GM21390 (cell line): ENCODE data around the gene RUSC1.
A peak's percentile ranks its signal among the peaks of the same experiment; 100 is the strongest.
"Not testable (repeated sequence)": the region's sequence is repeated elsewhere in the genome, so short reads cannot be mapped to it uniquely, and the experiment has no call there.

Experiments used
- ATAC-seq: cut with Tn5 transposase; IDR thresholded peaks from one replicate; pipeline ENCODE4 v1.9.1; 2021; ENCODE audit not compliant: unreplicated experiment

RUSC1 gene

GRCh38 chr1:155320661-155321617 lies at the start of gene RUSC1:
TSS of gene RUSC1 (plus strand) at chr1:155320894. CDS start at chr1:155321774, 880 bp downstream.
- no peak for ATAC-seq

GRCh38 chr1:155272466-155273342 lies 48.0 kb upstream of the RUSC1 start:
- peak; percentile 27 for ATAC-seq

- peak; percentile 75 for ATAC-seq
These were observed 47.1 kb upstream of the RUSC1 start, which contains the start of gene CLK2 for GRCh38 chr1:155273343-155274245. TSS of gene CLK2 (minus strand) at chr1:155273504. CDS start at chr1:155270977, 2,527 bp downstream.

- ATAC-seq: peak; percentile 65
These were observed 43.4 kb upstream of the RUSC1 start, which contains the start of gene HCN3 for GRCh38 chr1:155277070-155277901. TSS of gene HCN3 (plus strand) at chr1:155277463. CDS start at chr1:155277591, 128 bp downstream.

DNA sequence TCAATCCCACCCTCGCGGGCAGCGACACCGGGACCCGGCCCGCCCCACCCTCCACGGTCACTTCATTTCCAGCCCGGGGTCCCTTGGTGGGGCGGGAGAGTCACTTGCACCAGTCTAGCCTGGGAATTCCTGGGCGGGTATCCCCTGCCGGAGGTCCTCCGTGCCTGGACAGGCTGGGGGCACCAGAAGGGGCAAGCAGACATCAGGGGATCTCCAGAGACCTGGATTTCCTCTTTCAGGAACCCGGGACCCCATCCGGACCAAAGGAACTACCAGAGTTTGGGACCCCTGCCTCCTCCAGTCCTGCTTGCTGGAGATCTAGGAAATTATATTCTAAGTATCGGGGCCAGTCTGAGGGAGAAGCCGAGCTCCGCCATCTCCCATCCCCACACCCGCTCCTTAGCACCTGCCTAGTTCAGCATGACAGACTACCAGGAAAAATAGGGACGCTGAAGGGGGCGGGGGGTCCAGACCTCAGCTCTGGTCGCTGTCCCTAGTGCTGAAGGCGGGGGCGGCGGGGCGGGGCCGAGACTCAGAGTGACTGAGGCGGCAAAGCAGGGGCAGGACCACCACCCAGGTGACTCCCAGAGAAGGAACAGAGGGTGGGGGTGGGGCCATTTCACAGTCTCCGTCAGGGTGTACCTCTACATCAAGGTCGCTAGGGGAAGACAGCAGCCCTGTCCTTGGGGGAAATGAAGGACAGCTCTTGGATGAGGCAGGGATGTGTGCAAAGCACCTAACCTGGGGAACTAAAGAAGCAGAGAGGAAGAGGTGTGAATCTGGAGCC lies 42.6 kb upstream of the RUSC1 start:
- no peak for ATAC-seq

DNA sequence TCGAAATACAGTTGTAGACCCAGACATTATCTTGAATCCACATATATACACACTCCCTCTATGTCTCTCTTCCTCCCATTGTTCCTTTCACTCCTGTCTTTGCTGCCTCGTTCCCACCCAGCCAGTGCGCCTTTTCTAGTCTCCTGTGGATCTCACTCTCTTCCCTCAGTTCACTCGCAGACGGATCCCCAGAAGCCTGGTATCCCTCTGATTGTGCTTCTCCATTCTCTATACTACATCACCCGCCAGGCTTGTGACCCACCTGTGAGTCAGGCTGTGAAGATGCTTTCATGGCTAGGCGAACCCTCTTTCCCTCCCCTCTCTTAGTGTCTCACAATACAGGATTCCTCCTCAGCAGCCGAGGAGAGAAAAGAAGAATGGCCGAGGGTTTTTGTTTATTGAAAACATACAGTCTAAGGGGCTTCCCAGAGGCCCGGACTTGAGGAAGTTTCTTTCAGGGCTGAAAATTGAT lies 42.0 kb upstream of the RUSC1 start:
- ATAC-seq: no peak

GRCh38 chr1:155279268-155279667 lies 41.4 kb upstream of the RUSC1 start:
- ATAC-seq: no peak

- no peak for ATAC-seq
These were observed 38.1 kb upstream of the RUSC1 start for GRCh38 chr1:155282488-155283091.

DNA sequence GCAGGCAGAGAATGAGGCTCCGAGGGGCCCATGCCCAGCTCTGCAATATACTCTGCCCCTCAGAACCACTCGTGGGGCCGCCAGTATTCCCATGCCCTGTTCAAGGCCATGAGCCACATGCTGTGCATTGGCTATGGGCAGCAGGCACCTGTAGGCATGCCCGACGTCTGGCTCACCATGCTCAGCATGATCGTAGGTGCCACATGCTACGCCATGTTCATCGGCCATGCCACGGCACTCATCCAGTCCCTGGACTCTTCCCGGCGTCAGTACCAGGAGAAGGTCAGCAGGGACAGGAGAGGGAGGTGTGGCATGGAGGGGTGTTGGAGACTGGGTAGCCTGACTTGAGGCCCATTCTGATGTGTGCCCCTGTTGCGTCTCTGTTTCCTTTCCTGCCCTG lies 36.2 kb upstream of the RUSC1 start:
- no peak for ATAC-seq

DNA sequence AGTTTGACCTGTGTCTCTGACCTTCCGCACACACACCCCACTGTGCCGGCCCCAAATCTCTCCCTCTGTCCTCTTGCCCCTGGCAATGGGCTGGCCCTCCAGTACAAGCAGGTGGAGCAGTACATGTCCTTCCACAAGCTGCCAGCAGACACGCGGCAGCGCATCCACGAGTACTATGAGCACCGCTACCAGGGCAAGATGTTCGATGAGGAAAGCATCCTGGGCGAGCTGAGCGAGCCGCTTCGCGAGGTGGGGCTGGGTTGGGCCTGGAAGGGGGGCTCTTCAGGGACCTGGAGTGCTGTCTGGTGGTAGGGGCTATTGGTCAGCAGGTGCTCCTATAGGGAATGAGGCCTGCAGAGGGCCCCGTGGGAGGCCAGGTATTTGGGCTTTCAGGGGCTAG lies 35.6 kb upstream of the RUSC1 start:
- ATAC-seq: no peak

DNA sequence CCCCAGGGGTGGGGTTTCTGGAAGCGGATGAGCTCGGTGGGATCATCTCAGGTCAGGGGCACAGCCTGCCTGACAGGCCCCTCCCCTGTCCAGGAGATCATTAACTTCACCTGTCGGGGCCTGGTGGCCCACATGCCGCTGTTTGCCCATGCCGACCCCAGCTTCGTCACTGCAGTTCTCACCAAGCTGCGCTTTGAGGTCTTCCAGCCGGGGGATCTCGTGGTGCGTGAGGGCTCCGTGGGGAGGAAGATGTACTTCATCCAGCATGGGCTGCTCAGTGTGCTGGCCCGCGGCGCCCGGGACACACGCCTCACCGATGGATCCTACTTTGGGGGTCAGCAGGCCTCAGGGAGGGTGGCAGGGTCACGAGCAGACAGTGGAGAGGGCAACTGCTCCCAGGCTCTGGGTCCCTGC lies 35.1 kb upstream of the RUSC1 start:
- ATAC-seq: no peak

DNA sequence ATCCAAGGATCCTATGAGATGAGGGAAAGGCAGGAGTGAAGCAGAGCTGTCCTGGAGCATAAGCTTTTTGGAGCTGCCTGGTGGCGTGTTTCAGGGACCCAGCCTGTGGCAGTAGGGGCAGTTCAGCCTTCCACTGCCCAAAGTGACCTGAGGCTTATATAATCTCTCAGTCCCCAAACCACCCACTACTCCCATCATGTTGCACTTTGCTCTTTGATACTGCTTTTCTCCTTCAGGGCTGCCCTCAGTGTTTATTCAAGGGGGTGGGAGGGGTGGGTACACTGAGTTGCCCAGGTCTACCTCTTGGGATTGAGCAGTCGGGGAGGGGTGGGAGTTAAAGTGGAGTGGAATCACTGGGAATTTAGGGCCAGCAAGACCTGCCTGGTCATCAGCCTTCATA lies 34.1 kb upstream of the RUSC1 start:
- no peak for ATAC-seq

DNA sequence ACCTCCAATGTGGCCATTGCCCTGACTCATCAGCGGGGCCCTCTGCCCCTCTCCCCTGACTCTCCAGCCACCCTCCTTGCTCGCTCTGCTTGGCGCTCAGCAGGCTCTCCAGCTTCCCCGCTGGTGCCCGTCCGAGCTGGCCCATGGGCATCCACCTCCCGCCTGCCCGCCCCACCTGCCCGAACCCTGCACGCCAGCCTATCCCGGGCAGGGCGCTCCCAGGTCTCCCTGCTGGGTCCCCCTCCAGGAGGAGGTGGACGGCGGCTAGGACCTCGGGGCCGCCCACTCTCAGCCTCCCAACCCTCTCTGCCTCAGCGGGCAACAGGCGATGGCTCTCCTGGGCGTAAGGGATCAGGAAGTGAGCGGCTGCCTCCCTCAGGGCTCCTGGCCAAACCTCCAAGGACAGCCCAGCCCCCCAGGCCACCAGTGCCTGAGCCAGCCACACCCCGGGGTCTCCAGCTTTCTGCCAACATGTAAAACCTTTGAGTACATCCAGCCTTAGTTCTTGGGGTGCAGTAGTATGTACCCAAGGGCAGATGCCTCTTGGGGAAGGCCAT lies 32.6 kb upstream of the RUSC1 start:
- ATAC-seq: no peak

GRCh38 chr1:155291006-155291405 lies 29.7 kb upstream of the RUSC1 start:
- not testable (repeated sequence) for ATAC-seq

DNA sequence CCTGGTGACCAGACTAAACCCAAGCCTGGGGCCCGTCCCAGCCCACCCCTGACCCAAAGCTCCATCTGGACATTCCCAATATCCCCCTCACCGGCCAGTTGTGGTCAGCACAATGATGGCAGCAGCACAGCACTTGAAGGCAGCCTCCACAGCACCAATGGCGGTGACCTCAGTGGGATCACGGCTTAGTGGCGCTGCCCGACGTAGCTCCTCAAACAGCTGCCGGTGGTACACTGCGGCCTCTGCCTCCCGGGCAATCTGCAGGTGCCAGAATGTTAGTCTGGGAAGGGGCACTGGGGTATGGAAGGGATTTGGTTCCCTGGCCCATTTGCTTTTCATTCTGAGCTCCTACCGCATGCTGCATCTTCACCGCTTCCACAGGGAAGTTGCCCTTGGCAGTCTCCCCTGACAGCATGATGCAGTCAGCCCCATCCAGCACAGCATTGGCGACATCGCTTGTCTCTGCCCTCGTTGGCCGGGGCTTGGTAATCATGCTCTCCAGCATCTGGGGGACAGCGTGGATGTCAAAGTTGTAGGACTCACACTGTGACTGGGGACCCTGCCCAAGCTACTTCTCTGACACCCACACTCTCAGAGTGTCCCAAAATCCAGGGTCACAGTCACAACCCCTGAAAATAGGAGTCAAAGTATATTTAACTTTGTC lies 27.5 kb upstream of the RUSC1 start:
- no peak for ATAC-seq

GRCh38 chr1:155294520-155295182 lies 26.0 kb upstream of the RUSC1 start:
- ATAC-seq: no peak
